Measurements from ENCODE around the gene CPT1A. TPM values are rescaled to one million over a fixed set of nuclear protein-coding genes. Genes with fewer than 3 reads are reported as not detected.

Gene CPT1A
- total and polyA plus RNA-seq, 10 of the 15 experiments (the other 5 are each of a cell fraction or from before 2014, with no cell fraction given), result 1.1 to 17.5 (median 6.0) TPM

GRCh38 chr11:68763181-68763721 lies 78.5 kb downstream of the CPT1A start:
- H4K20me1 ChIP-seq (ENCODE audit: control insufficient read depth, insufficient read depth), result no peaks in the 10 kb centered on the region
- ChIA-PET CTCF (no interaction called here), SMC1A (ENCODE audit: uncharacterized antibody, unreplicated experiment) (no interaction called here), POLR2A (no interaction called here), RAD21 (ENCODE audit: unreplicated experiment) (no interaction called here)
- H2AFZ ChIP-seq (ENCODE audit: control insufficient read depth, low read depth, low read length), result no peak overlapping the region
- in situ Hi-C loops (cut with MboI) (no loop called here), intact Hi-C loops (cut with micrococcal nuclease; ENCODE audit: unreplicated experiment) (no loop called here)
- WGBS (ENCODE audit: insufficient coverage, insufficient replicate concordance, low lambda C conversion rate, missing lambda C conversion rate), result 65% methylated on average over 9 of the region's 10 CpGs
- BruUV-seq (replicated peaks), result no TSS peak
- H3K27ac ChIP-seq (ENCODE audit: control insufficient read depth, insufficient read depth), result no peak overlapping the region
- H3K36me3 ChIP-seq (ENCODE audit: control insufficient read depth in 2 of 2, insufficient read depth in 2 of 2, low read length in 1 of 2), result peaks cover 0 to 3% of the 10 kb centered on the region in 2 experiments; a peak in 2 of 4 replicates
- no peak for FAIRE-seq
- no peak overlapping the region for H3K4me2 ChIP-seq (ENCODE audit: control insufficient read depth, insufficient read depth)
- DNase-seq (ENCODE audit: low read depth, low spot score), result no peak
- H3K4me1 ChIP-seq (ENCODE audit: control insufficient read depth, insufficient read depth, low read length), result peaks cover 5% of the 10 kb centered on the region; the same call in 1 of the 2 replicates
- no peaks in the 10 kb centered on the region for H3K9me3 ChIP-seq (replicated peaks; ENCODE audit: control insufficient read depth, insufficient read depth, low read length)
- no peak overlapping the region for H3K4me3 ChIP-seq
- no peak for ATAC-seq
- H3K9ac ChIP-seq (ENCODE audit: control insufficient read depth, insufficient read depth, low read length), result no peak overlapping the region
- no peaks in the 10 kb centered on the region for H3K79me2 ChIP-seq (ENCODE audit: control insufficient read depth, insufficient read depth, low read length)
- no peaks in the 10 kb centered on the region for H3K27me3 ChIP-seq (replicated peaks in 1 of 2; ENCODE audit: control insufficient read depth in 2 of 2, insufficient read depth in 2 of 2, low read length in 1 of 2)
- TF ChIP-seq CUX1 (IDR thresholded peaks at IDR 0.05; ENCODE audit: insufficient replicate concordance, low read depth, low read length) (no peak), SMAD1 (IDR thresholded peaks at IDR 0.05; ENCODE audit: low read depth, partially characterized antibody) (no peak), RELA (IDR thresholded peaks at IDR 0.05; ENCODE audit: borderline replicate concordance, partially characterized antibody) (no peak), ZNF384 (IDR thresholded peaks at IDR 0.05; ENCODE audit: borderline replicate concordance, low read depth, low read length) (no peak), YBX1 (IDR thresholded peaks at IDR 0.05) (no peak), POU2F2 (IDR thresholded peaks at IDR 0.05; ENCODE audit: borderline replicate concordance, low read depth, low read length) (no peak), SIN3A (IDR thresholded peaks at IDR 0.05; ENCODE audit: low read depth, low read length) (no peak), MEF2A (IDR thresholded peaks at IDR 0.05; ENCODE audit: insufficient read depth, low read depth, low read length) (no peak), JUNB (IDR thresholded peaks at IDR 0.05) (no peak), ZBED1 (IDR thresholded peaks at IDR 0.05; ENCODE audit: borderline replicate concordance) (no peak), RFX5 (IDR thresholded peaks at IDR 0.05; ENCODE audit: low read depth, low read length) (no peak), RB1 (IDR thresholded peaks at IDR 0.05; ENCODE audit: borderline replicate concordance) (no peak), ELK1 (IDR thresholded peaks at IDR 0.05; ENCODE audit: low read depth, low read length) (no peak), TBL1XR1 (IDR thresholded peaks at IDR 0.05; ENCODE audit: low read depth, low read length) (no peak)
